ENCODE results near the gene AGER.

AGER gene

GRCh38 chr6:32184084-32184640 is at the start of gene AGER:
TSS of gene AGER (minus strand) at chr6:32184253. CDS start at chr6:32184222, 31 bp downstream.
- intact Hi-C loops (cut with DNase I; ENCODE audit: low total_unique reads) = no loop called here
- TF ChIP-seq CTCF (IDR thresholded peaks at IDR 0.05) = no peak
- Histone ChIP-seq H3K36me3 (peaks cover 21 to 66% (median 50%) of the 10 kb centered on the region in 3 donors), H3K27ac (peak within 1 kb of the TSS; percentile 76 to 92), H3K9me3 (no peaks in the 10 kb centered on the region), H3K4me1 (peaks cover 0 to 58% (median 44%) of the 10 kb centered on the region in 4 donors), H3K4me3 (no peak within 1 kb of the TSS), H3K27me3 (no peaks in the 10 kb centered on the region)
- peak in 1 of 2 donors; percentile 62 for DNase-seq

- DNase-seq = no peak
- Histone ChIP-seq H3K4me3 (no peak overlapping the region), H3K36me3 (no peaks in the 10 kb centered on the region), H3K27ac (no peak overlapping the region), H3K9me3 (no peaks in the 10 kb centered on the region), H3K4me1 (no peaks in the 10 kb centered on the region), H3K27me3 (peaks cover 0 to 13% of the 10 kb centered on the region in 2 donors)
- intact Hi-C loops (cut with DNase I; ENCODE audit: low total_unique reads) = no loop called here
- TF ChIP-seq CTCF (IDR thresholded peaks at IDR 0.05) = no peak
Observed at GRCh38 chr6:32226434-32226833, 42.4 kb upstream of the AGER start.

GRCh38 chr6:32224696-32225095 is 40.6 kb upstream of the AGER start:
- TF ChIP-seq CTCF (IDR thresholded peaks at IDR 0.05) = no peak
- Histone ChIP-seq H3K9me3 (no peaks in the 10 kb centered on the region), H3K4me1 (no peaks in the 10 kb centered on the region), H3K27me3 (peaks cover 0 to 23% of the 10 kb centered on the region in 2 donors), H3K4me3 (no peak overlapping the region), H3K27ac (no peak overlapping the region), H3K36me3 (no peaks in the 10 kb centered on the region)
- intact Hi-C loops (cut with DNase I; ENCODE audit: low total_unique reads) = no loop called here
- DNase-seq = peak in 1 of 2 donors; percentile 6

GRCh38 chr6:32223258-32224235 is 39.5 kb upstream of the AGER start, which contains the start of gene NOTCH4:
TSS of gene NOTCH4 (minus strand) at chr6:32224067. CDS start at chr6:32223928, 139 bp downstream.
- Histone ChIP-seq H3K27me3 (peaks cover 0 to 25% of the 10 kb centered on the region in 2 donors), H3K9me3 (no peaks in the 10 kb centered on the region), H3K4me1 (no peaks in the 10 kb centered on the region), H3K4me3 (no peak within 1 kb of the TSS), H3K27ac (no peak within 1 kb of the TSS), H3K36me3 (no peaks in the 10 kb centered on the region)
- DNase-seq = peak in 1 of 2 donors; percentile 51
- no peak for TF ChIP-seq CTCF (IDR thresholded peaks at IDR 0.05)
- intact Hi-C loops (cut with DNase I; ENCODE audit: low total_unique reads) = no loop called here

- intact Hi-C loops (cut with DNase I; ENCODE audit: low total_unique reads) = no loop called here
- DNase-seq = peak in 1 of 2 donors; percentile 54
- Histone ChIP-seq H3K4me1 (no peaks in the 10 kb centered on the region), H3K4me3 (no peak overlapping the region), H3K36me3 (no peaks in the 10 kb centered on the region), H3K9me3 (no peaks in the 10 kb centered on the region), H3K27ac (no peak overlapping the region), H3K27me3 (peaks cover 0 to 25% of the 10 kb centered on the region in 2 donors)
- TF ChIP-seq CTCF (IDR thresholded peaks at IDR 0.05) = no peak
Observed at GRCh38 chr6:32222333-32223230, 38.5 kb upstream of the AGER start.
